HG02623 (cell line): Measurements from ENCODE around the gene MKRN1.
A peak's percentile ranks its signal among the peaks of the same experiment; 100 is the strongest.
"Not testable (repeated sequence)": the region's sequence is repeated elsewhere in the genome, so short reads cannot be mapped to it uniquely, and the experiment has no call there.

ENCODE experiments used
- ATAC-seq: cut with Tn5 transposase; IDR thresholded peaks from one replicate; pipeline ENCODE4 v1.9.1; 2021; ENCODE audit warnings: moderate library complexity; ENCODE audit not compliant: unreplicated experiment

Gene MKRN1

GRCh38 chr7:140479062-140479738, at the start of gene MKRN1:
MKRN1 (minus strand) TSS chr7:140479505; CDS start chr7:140479344, 161 bp downstream.
- peak; percentile 95 for ATAC-seq

DNA sequence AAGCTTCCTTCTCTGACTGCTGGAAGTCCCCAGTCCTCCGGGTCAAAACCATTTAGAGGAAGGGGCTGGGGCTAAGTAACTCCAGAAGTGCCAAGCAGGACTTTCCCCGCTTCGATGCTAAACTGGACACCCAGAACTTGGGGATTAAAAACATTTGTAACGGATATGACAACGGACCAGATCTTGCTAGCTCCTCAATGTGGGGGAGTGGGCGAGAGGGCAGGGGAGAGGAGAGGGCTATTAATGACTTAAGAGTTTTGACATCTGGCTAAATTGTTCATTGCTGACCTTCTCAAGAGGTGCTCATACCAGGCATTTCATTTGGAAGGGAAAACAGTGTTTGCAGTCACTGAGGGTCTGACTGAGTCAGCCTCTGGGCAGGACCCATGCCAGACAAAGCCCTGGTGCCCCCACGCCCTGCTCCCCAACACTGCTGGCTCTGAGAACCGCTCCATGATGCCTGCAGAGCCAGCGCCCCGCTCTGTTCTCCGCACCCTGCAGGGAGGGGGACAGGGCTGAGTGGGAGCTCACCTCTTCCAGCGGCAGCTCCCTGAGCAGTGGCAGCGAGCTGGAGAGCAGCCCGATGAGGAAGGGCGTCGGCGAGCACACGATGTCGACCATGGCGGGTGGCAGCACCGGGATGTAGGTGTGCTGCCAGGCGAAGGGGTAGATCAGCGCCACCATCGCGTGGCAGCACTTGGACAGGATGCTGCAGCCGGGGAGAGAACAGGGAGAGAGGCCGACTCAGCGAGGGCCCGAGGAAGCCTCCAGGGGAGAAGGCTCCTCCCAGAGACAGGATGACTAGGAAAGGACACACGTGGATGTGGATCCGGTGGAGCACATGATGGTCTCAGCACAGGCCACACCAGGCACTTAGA, 47.7 kb upstream of the MKRN1 start:
- no peak for ATAC-seq

DNA sequence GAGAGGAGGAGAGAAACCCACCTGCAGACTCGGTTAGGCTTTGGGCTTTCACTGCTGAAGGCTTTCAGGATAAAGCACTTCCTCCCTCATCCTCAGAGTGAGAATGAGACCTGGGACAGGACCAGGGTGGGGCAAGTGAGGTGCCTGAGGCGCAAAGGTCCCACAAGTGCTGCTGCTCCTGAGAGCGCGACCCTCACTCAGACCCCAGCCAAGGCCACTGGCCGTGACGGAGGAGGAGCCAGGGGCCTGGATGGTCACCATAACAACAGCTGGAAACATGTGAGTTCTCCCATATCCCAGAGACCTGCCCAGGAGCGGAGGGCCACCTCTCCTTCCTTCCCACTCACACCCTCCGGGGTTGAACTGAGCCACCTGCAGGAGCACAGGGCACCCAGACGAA, 46.9 kb upstream of the MKRN1 start:
- ATAC-seq, result no peak

- no peak for ATAC-seq
Observed at GRCh38 chr7:140525743-140526142, 46.4 kb upstream of the MKRN1 start.

- ATAC-seq, result no peak
Observed at GRCh38 chr7:140521421-140521820, 42.1 kb upstream of the MKRN1 start.

DNA sequence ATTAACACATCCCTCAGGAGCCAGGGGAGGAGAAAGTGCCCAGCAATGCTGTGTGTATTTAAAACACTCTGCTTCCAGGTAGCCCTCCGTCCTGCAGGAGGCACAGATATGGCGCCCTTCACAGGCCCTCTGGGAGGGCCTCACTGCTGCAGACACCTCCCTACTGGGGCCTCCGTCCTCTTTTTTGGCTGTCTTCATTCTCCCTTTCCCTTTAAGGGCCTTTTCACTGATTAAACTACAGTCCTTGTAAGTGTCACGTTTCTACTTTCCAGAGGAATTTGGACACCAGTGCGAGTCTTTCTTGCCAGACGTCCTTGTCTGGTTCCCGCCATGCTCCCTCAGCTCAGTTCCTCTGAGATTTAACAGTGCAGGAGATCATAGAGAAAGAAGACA, 39.7 kb upstream of the MKRN1 start:
- ATAC-seq, result no peak

GRCh38 chr7:140518370-140519006, 39.2 kb upstream of the MKRN1 start:
- ATAC-seq, result no peak

DNA sequence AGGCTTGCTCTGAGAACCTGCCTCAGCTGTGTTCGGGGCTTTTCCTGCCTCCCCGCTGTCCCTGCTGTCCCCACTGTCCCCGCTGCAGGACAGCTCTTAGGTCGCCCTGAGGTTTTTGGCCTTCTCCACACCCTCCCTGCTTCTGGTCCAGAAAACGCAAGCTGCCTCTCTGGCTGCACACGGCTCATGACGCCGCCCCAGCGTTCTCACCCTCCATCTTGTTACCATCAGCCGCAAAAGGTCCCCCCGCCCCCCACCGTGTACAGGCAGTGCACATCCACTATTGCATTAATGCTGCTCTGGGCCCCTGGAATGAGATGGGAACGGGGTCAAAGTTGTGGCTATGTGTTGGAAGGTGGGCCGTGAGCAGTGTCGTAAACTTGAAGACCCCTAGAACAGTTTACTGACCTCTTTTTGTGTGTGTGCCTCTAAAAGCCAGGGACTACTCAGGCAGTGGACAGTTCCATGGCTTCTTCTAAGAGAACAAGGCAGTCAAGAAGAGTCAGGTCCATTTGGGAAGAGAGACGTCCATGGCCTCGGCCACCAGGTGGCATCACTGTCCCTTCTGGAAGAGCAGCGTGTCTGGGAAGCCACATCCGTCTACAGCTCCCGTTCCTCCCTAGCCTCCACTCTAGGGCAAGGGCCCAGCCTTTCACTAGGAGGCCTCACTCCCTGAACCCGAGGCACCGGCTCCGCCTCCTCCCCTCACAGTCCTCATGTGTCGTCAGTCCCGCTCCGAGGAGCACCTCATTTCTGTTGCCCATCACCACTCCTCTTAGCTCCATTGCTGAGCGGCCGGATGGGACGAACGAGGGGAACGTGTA, 38.5 kb upstream of the MKRN1 start:
- ATAC-seq, result no peak

DNA sequence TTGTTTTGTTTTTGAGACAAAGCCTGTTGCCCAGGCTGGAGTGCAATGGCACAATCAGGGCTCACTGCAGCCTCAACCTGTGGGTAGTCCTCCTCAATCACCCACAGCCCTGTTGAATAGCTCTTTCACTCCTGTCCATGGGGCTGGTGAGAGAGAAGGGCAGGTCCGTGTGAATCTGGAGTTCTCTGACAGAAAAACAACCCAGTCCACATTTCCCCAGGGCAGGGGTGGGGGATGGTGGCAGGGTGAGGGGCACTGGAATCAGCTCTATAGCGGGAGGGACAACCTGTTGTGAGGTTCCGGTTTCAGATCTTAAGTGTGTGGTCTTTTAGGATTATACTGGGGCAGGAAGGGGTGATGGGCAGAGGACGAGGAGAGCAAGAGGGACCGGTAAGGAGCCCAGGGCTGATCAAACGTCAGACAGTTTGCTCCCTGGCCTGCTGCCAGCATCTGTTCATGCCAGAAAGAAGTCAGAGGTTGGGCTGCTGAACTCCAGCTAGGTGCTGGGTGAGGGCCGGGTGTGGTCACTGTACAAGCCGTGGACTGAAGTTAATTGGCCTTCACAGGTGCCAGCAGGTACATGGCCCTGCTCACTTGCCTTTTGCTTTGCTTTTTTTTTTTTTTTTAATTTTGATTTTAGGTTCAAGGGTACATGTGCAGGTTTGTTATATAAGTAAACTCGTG, 33.2 kb upstream of the MKRN1 start:
- ATAC-seq, result no peak

- no peak for ATAC-seq
Observed at GRCh38 chr7:140509789-140510188, 30.5 kb upstream of the MKRN1 start.

GRCh38 chr7:140507556-140507955, 28.3 kb upstream of the MKRN1 start:
- ATAC-seq, result not testable (repeated sequence)

- ATAC-seq, result no peak
Observed at GRCh38 chr7:140506788-140507464, 27.6 kb upstream of the MKRN1 start.

- ATAC-seq, result no peak
Observed at GRCh38 chr7:140501966-140502365, 22.7 kb upstream of the MKRN1 start.

DNA sequence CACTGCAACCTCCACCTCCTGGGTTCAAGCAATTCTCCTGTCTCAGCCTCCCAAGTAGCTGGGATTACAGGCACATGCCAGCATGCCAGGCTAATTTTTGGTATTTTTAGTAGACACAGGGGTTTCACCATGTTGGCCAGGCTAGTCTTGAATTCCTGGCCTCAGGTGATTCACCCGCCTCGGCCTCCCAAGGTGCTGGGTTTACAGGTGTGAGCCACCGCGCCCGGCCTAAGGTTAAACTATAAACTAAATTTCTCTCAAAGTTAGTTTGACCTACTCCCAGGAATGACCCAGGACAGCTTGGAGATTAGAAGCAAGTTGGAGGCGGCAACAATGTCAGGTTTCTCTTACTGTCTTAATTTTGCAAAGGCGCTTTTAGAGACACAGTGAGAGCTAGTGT, 18.5 kb upstream of the MKRN1 start:
- ATAC-seq, result not testable (repeated sequence)

DNA sequence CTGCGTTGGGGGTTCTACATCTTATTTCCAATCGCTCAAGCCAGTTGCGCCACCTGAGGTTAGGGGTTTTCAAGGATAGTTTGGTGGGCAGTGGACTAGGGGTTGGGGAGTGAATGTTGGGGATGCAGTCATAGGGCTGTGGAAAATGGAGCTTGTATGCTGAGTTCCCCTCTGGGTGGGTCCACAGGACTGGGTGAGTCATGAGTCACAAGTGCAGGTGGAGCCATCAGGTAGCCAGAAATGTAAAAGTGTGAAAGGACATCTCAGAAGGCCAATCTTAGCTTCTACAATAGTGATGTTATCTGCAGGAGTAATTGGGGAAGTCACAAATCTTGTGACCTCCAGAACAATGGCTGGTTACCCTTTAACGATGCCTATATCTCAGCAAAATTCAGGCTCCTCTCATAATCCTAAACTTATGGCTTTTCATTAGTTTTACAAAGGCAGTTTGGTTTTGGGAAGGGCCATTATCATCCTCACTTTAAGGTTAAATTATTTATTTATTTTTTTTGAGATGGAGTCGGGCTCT, 18.0 kb upstream of the MKRN1 start:
- ATAC-seq, result no peak

- ATAC-seq, result no peak
Observed at GRCh38 chr7:140495514-140496097, 16.3 kb upstream of the MKRN1 start.

DNA sequence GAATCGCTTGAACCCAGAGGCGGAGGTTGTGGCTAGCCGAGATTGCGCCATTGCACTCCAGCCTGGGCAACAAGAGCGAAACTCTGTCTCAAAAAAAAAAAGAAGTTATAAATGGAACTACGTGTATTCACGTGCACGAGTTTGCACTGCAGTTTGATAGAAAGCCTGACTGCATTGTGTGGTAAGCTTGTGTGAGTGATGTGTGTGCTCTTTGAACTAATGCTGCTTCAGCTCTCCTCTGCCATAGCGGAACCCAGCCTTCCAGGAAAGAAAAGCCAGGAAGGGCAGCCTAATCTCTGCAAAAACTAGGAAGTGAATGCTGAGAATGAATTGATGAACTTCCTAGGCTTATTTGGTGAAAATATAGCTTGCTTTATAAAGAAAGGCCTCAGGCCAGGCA, 15.6 kb upstream of the MKRN1 start:
- no peak for ATAC-seq

DNA sequence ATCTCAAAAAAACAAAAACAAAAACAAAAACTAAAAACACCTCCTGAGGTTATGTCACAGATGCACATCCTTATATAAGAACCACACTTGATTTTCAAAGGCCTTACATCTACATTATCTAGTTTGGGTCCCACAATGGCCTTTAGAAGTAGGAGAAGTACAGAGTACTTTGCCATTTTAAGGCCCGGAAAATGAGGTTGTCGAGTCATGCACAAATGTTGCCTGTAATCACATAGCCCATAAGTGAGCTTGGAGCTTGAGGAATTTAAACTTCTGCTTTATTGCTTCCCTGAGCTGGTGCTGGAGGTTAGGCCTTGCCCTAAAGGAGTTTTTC, 9.7 kb upstream of the MKRN1 start:
- ATAC-seq, result no peak

- no peak for ATAC-seq
Observed at GRCh38 chr7:140485500-140486265, 6.4 kb upstream of the MKRN1 start.
